ENCODE data around the gene FKBP1A.

GRCh38 chr20:1403624-1404023 is 10.8 kb upstream of the FKBP1A start:
- TF ChIP-seq, protein P1, sequence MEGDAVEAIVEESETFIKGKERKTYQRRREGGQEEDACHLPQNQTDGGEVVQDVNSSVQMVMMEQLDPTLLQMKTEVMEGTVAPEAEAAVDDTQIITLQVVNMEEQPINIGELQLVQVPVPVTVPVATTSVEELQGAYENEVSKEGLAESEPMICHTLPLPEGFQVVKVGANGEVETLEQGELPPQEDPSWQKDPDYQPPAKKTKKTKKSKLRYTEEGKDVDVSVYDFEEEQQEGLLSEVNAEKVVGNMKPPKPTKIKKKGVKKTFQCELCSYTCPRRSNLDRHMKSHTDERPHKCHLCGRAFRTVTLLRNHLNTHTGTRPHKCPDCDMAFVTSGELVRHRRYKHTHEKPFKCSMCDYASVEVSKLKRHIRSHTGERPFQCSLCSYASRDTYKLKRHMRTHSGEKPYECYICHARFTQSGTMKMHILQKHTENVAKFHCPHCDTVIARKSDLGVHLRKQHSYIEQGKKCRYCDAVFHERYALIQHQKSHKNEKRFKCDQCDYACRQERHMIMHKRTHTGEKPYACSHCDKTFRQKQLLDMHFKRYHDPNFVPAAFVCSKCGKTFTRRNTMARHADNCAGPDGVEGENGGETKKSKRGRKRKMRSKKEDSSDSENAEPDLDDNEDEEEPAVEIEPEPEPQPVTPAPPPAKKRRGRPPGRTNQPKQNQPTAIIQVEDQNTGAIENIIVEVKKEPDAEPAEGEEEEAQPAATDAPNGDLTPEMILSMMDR (IDR thresholded peaks at IDR 0.05; ENCODE audit: borderline replicate concordance, extremely low read depth, low read length, poor library complexity, severe bottlenecking): no peak
- TF ChIP-seq EZH2 (IDR thresholded peaks at IDR 0.05; ENCODE audit: borderline replicate concordance, low read depth, low read length, severe bottlenecking): no peak

Measured in DND-41 (cell line).